Neural progenitor cell (in vitro differentiated cells): ENCODE results near the gene PCTP.

Experiments used
- EZH2phosphoT487 ChIP-seq: fragments of 200-600 bp; sonication (generic); IDR thresholded peaks from 2 replicates; pipeline ENCODE4 v1.6.1; 2017; ENCODE audit warnings: antibody characterized with exemption
- TF ChIP-seq, protein P1 (sequence below): fragments of 200-600 bp; sonication (generic); IDR thresholded peaks from 2 replicates; pipeline ENCODE4 v1.5.1; 2017; ENCODE audit warnings: antibody characterized with exemption, mild to moderate bottlenecking

DNA sequence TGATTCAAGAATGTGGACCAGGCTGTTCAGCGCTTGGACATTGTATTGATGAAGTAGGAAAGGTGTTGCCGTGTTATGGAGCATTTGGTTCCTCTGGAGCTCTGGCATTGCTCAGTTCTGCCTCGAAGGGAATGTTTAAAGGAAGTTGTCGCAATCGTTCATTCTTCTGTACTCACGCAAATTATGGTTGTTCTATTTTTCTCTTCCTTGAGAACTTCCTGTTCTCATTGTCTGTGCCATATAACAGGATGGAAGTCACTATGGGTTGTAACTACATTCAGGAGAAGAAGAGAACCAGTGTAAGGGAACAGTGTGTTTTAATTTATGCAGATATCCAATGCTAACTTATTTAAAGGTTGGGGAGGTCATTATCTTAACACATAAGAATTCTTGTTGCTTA is 13.0 kb downstream of the PCTP start:
- no peak for TF ChIP-seq EZH2phosphoT487
- TF ChIP-seq, protein P1, sequence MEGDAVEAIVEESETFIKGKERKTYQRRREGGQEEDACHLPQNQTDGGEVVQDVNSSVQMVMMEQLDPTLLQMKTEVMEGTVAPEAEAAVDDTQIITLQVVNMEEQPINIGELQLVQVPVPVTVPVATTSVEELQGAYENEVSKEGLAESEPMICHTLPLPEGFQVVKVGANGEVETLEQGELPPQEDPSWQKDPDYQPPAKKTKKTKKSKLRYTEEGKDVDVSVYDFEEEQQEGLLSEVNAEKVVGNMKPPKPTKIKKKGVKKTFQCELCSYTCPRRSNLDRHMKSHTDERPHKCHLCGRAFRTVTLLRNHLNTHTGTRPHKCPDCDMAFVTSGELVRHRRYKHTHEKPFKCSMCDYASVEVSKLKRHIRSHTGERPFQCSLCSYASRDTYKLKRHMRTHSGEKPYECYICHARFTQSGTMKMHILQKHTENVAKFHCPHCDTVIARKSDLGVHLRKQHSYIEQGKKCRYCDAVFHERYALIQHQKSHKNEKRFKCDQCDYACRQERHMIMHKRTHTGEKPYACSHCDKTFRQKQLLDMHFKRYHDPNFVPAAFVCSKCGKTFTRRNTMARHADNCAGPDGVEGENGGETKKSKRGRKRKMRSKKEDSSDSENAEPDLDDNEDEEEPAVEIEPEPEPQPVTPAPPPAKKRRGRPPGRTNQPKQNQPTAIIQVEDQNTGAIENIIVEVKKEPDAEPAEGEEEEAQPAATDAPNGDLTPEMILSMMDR = no peak
